Measurements from ENCODE around the gene ADAP1.
"Not testable (repeated sequence)": the region's sequence is repeated elsewhere in the genome, so short reads cannot be mapped to it uniquely, and the experiment has no call there.

Gene ADAP1

GRCh38 chr7:945556-946255 is 8.8 kb downstream of the ADAP1 start:
- H3K4me1 Mint-ChIP-seq (ENCODE audit: low read depth) = peaks cover 18% of the 10 kb centered on the region
- no peak overlapping the region for H3K27ac Mint-ChIP-seq
- peaks cover 2% of the 10 kb centered on the region for H3K36me3 Mint-ChIP-seq
- no peaks in the 10 kb centered on the region for H3K27me3 Mint-ChIP-seq
- no peak overlapping the region for H3K4me3 Mint-ChIP-seq
- H3K9me3 Mint-ChIP-seq (ENCODE audit: low read depth) = peaks cover 5% of the 10 kb centered on the region

DNA sequence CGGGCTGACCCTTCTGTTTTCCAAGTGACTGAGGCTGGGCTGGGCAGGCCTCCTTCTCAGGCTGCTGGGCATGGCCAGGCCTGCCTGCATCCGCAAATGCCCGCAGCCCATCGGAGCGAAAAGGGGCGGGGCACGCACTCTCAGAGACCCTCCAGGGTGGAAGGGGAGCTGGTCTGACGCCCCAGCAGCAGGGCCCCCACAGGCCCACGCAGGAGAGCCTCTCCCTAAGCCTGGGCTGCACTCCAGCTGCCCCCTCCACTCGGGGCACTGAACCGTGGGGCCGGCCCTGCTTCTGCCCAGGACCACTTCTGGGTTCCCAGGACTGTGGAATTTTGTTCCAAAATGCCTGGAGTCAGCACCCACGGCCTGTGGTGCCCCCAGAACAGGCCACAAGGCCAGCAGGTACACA is 9.3 kb downstream of the ADAP1 start:
- Mint-ChIP-seq H3K9me3 (ENCODE audit: low read depth) (peaks cover 5% of the 10 kb centered on the region), H3K36me3 (peaks cover 4% of the 10 kb centered on the region), H3K27ac (no peak overlapping the region), H3K27me3 (no peaks in the 10 kb centered on the region), H3K4me1 (ENCODE audit: low read depth) (peaks cover 23% of the 10 kb centered on the region), H3K4me3 (no peak overlapping the region)

GRCh38 chr7:944744-945143 is 9.7 kb downstream of the ADAP1 start:
- Mint-ChIP-seq H3K4me3 (no peak overlapping the region), H3K36me3 (peaks cover 7% of the 10 kb centered on the region), H3K27me3 (no peaks in the 10 kb centered on the region), H3K27ac (no peak overlapping the region), H3K9me3 (ENCODE audit: low read depth) (peaks cover 5% of the 10 kb centered on the region), H3K4me1 (ENCODE audit: low read depth) (peaks cover 23% of the 10 kb centered on the region)

DNA sequence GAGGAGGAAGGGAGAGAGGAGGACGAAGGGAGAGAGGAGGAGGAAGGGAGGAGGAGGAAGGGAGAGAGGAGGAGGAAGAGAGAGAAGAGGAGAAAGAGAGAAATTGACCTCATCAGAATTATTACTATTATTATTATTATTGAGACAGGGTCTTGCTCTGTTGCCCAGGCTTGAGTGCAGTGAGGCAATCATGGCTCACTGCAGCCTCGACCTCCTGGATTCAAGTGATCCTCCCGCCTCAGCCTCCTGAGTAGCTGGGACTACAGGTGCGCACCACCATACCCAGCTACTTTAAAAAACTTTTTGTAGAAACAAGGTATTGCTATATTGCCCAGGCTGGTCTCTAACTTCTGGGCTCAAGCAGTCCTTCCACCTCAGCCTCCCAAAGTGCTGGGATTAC is 10.7 kb downstream of the ADAP1 start:
- H3K9me3 Mint-ChIP-seq (ENCODE audit: low read depth); H3K27me3 Mint-ChIP-seq; H3K36me3 Mint-ChIP-seq; H3K4me3 Mint-ChIP-seq; H3K27ac Mint-ChIP-seq: not testable (repeated sequence)
- peaks cover 25% of the 10 kb centered on the region for H3K4me1 Mint-ChIP-seq (ENCODE audit: low read depth)

DNA sequence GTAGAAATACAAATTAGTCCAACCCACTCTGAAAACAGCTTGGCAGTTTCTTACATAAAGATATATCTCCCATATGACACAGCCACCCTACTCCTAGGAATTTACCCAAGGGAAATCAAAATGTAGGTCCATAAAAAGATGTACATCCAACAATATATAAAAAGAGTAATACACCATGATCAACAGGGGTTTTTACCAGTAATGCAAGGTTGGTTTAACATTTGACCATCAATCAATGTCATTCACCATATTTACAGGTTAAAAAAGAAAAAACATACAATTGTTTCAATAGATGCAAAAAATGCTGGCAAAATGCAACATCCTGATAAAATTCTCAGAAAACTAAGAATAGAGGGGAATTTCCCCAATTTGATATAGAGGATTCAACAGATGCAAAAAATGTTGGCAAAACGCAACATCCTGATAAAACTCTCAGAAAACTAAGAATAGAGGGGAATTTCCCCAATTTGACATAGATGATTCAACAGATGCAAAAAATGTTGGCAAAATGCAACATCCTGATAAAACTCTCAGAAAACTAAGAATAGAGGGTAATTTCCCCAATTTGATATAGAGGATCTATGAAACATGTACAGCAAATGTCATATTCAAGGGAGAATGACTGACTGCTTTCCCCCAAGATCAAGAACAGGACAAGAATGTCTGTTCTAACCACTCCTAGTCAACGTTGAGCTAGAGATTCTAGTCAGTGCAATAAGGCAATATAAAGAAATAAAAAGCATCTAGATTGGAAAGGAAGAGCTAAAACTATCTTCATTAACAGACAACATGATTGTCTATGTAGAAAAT is 13.7 kb downstream of the ADAP1 start:
- peaks cover 36% of the 10 kb centered on the region for H3K4me1 Mint-ChIP-seq (ENCODE audit: low read depth)
- H3K36me3 Mint-ChIP-seq = peaks cover 12% of the 10 kb centered on the region
- H3K9me3 Mint-ChIP-seq (ENCODE audit: low read depth) = peaks cover 5% of the 10 kb centered on the region
- H3K4me3 Mint-ChIP-seq = peak overlapping the region; percentile 59
- peak overlapping the region; percentile 91 for H3K27ac Mint-ChIP-seq
- H3K27me3 Mint-ChIP-seq = no peaks in the 10 kb centered on the region

GRCh38 chr7:939843-940242 is 14.6 kb downstream of the ADAP1 start:
- no peaks in the 10 kb centered on the region for H3K27me3 Mint-ChIP-seq
- no peak overlapping the region for H3K4me3 Mint-ChIP-seq
- H3K36me3 Mint-ChIP-seq = peaks cover 12% of the 10 kb centered on the region
- peaks cover 36% of the 10 kb centered on the region for H3K4me1 Mint-ChIP-seq (ENCODE audit: low read depth)
- peak overlapping the region; percentile 41 for H3K27ac Mint-ChIP-seq
- H3K9me3 Mint-ChIP-seq (ENCODE audit: low read depth) = peaks cover 5% of the 10 kb centered on the region

DNA sequence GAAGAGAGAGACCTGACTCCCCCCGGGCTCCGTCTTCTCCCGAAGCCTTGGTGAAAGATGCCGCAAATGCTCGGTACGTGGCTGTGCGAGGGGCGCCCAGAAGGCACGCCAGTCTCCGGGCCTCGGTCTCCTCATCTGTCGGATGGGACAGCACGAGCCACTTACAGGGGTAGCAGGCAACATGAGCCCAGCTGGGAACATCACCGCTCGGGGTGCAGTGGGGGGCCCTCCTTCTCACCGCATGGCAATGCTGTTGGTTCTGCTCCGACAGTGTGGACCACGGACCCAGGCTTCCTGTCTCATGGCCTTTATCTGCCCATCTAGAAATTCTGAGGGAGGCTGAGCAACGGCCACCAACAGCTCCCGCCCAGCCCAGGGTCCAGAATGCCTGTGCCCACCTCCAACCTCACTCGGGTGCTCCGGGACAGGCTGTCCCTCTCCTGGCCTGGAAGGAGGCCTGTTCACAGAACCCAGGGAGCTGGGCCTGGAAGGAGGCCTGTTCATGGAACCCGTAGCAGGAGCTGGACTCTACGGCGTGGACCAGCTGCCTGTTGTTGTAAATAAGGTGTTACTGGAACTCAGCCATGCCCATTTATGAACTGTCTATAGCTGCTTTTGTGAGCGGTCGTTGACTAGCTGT is 15.8 kb downstream of the ADAP1 start:
- no peaks in the 10 kb centered on the region for H3K27me3 Mint-ChIP-seq
- no peak overlapping the region for H3K27ac Mint-ChIP-seq
- H3K4me1 Mint-ChIP-seq (ENCODE audit: low read depth) = peaks cover 36% of the 10 kb centered on the region
- peaks cover 5% of the 10 kb centered on the region for H3K9me3 Mint-ChIP-seq (ENCODE audit: low read depth)
- peaks cover 12% of the 10 kb centered on the region for H3K36me3 Mint-ChIP-seq
- H3K4me3 Mint-ChIP-seq = no peak overlapping the region

GRCh38 chr7:937856-938484 is 16.5 kb downstream of the ADAP1 start:
- no peak overlapping the region for H3K27ac Mint-ChIP-seq
- H3K36me3 Mint-ChIP-seq = peaks cover 12% of the 10 kb centered on the region
- no peaks in the 10 kb centered on the region for H3K27me3 Mint-ChIP-seq
- H3K4me3 Mint-ChIP-seq = no peak overlapping the region
- H3K9me3 Mint-ChIP-seq (ENCODE audit: low read depth) = peaks cover 5% of the 10 kb centered on the region
- peaks cover 36% of the 10 kb centered on the region for H3K4me1 Mint-ChIP-seq (ENCODE audit: low read depth)

DNA sequence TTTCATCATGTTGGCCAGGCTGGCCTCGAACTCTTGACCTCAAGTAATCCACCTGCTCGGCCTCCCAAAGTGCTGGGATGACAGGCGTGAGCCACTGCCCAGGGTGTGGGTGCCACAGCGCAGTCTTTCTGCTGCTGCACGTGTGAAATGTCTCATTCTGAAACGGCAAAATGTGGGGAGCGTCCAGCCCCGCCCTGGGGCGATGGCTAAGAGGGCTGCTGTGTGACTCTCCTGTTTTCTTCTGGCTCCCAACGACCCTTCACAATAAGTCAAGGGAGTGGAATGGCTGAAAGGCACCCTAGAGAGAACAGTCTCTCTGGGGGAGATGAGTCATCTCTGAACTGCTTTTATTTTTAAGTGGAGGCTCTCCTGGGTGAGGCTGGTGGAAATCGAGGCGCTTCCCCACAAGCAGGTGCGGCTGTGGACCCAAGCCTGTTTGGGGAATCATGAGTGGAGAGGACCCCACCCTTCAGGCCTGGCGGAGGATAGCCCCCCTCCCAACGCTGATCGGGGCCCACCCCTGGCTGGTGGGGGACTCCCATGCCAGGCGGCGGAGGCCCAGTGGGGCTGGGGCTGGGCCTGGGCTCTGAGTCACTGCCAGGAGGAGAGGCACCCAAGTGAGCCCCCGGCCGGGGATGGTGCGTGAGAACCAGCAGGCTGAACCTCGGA is 18.0 kb downstream of the ADAP1 start:
- H3K36me3 Mint-ChIP-seq = peaks cover 12% of the 10 kb centered on the region
- H3K27me3 Mint-ChIP-seq = no peaks in the 10 kb centered on the region
- peaks cover under 1% of the 10 kb centered on the region for H3K9me3 Mint-ChIP-seq (ENCODE audit: low read depth)
- peak overlapping the region; percentile 54 for H3K27ac Mint-ChIP-seq
- H3K4me1 Mint-ChIP-seq (ENCODE audit: low read depth) = peaks cover 30% of the 10 kb centered on the region
- H3K4me3 Mint-ChIP-seq = peak overlapping the region; percentile 30

GRCh38 chr7:935874-936385 is 18.6 kb downstream of the ADAP1 start:
- H3K9me3 Mint-ChIP-seq (ENCODE audit: low read depth) = no peaks in the 10 kb centered on the region
- no peaks in the 10 kb centered on the region for H3K27me3 Mint-ChIP-seq
- H3K4me3 Mint-ChIP-seq = no peak overlapping the region
- peak overlapping the region; percentile 54 for H3K27ac Mint-ChIP-seq
- H3K4me1 Mint-ChIP-seq (ENCODE audit: low read depth) = peaks cover 24% of the 10 kb centered on the region
- H3K36me3 Mint-ChIP-seq = peaks cover 11% of the 10 kb centered on the region

- Mint-ChIP-seq H3K4me1 (ENCODE audit: low read depth) (peaks cover 18% of the 10 kb centered on the region), H3K9me3 (ENCODE audit: low read depth) (no peaks in the 10 kb centered on the region), H3K36me3 (peaks cover 8% of the 10 kb centered on the region), H3K27me3 (no peaks in the 10 kb centered on the region), H3K27ac (no peak overlapping the region), H3K4me3 (no peak overlapping the region)
These were observed 19.2 kb downstream of the ADAP1 start for GRCh38 chr7:935164-935873.

DNA sequence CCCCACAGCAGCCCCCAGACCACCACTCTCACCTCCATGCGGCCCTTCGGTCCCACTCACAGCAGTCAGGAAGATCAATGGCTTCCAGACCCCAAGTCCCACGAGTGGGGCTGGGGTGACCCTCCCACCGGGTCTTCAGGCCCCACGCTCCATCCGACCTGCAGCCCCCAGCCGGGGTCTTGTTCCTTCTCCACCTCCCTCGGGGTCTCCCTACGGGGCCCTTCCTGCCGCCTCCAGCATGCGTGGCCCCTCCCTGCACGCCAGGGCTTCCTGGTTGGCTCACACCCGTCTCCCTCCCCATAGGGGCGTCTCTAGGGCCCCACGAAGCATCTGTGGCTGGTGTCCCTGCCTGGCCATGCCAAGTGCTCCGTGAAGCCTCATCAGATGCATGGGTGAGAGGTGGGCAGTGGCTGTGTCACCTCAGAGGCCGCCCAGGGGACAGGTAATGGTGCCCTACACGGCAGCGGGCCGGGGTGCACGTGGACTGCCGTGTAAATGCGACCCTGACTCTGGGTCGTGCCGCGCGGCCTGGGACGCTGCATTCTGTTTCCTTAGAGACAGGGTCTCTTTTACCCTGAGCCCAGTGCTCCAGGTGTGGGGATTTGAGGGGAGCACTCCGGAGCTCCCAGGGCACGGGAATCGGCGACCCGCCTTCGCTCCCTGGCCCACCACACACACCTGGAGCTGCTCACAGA is 19.9 kb downstream of the ADAP1 start:
- peaks cover 19% of the 10 kb centered on the region for H3K4me1 Mint-ChIP-seq (ENCODE audit: low read depth)
- no peaks in the 10 kb centered on the region for H3K9me3 Mint-ChIP-seq (ENCODE audit: low read depth)
- H3K27me3 Mint-ChIP-seq = no peaks in the 10 kb centered on the region
- H3K4me3 Mint-ChIP-seq = no peak overlapping the region
- H3K36me3 Mint-ChIP-seq = peaks cover 8% of the 10 kb centered on the region
- H3K27ac Mint-ChIP-seq = no peak overlapping the region

DNA sequence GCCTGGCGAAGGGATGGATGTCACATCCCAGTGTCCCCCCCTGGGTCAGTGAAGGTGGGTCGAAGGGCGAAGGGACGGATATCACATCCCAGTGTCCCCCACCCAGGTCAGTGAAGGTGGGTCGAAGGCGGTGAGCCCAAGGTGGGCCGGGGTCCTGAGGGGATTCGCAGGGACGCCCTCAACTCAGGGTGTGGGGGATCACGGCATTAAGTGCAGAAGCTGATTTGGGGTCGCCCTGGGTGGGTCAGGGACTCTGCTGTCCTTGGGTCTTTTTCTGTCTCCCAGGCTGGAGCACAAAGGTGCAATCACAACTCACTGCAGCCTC is 21.9 kb downstream of the ADAP1 start:
- Mint-ChIP-seq H3K36me3 (peaks cover 11% of the 10 kb centered on the region), H3K27me3 (no peaks in the 10 kb centered on the region), H3K4me3 (no peak overlapping the region), H3K27ac (no peak overlapping the region), H3K9me3 (ENCODE audit: low read depth) (no peaks in the 10 kb centered on the region), H3K4me1 (ENCODE audit: low read depth) (peaks cover 24% of the 10 kb centered on the region)
